ENCODE data around the gene USH1C. TPM values are rescaled to one million over a fixed set of nuclear protein-coding genes. Genes with fewer than 3 reads are reported as not detected.

USH1C gene
- total and polyA plus RNA-seq, 9 of the 15 experiments (the other 6 are each of a cell fraction or from before 2014, with no cell fraction given): 0.04 TPM; not detected in 8

GRCh38 chr11:17483505-17483904 lies 60.7 kb downstream of the USH1C start:
- in situ Hi-C loops (cut with MboI) (no loop called here), intact Hi-C loops (cut with micrococcal nuclease) (no loop called here)
- H3K4me3 ChIP-seq: no peak overlapping the region
- no peaks in the 10 kb centered on the region for H3K79me2 ChIP-seq (ENCODE audit: control insufficient read depth, insufficient read depth, low read length)
- ATAC-seq: no peak
- no peak overlapping the region for H2AFZ ChIP-seq (ENCODE audit: low read depth, low read length)
- ChIA-PET POLR2A (no interaction called here), CTCF (ENCODE audit: low intra/inter-chr PET ratio) (no interaction called here)
- H3K4me1 ChIP-seq (replicated peaks in 1 of 2; ENCODE audit: control insufficient read depth in 2 of 2, insufficient read depth in 2 of 2, low read length in 2 of 2): no peaks in the 10 kb centered on the region; a peak in 1 of 5 replicates
- WGBS (ENCODE audit: insufficient coverage, low coverage, missing lambda C conversion rate): 8% methylated on average over 2 of the region's 2 CpGs
- FAIRE-seq: no peak
- H3K9ac ChIP-seq (ENCODE audit: insufficient read depth in 1 of 2, low read depth in 2 of 2, low read length in 2 of 2): no peak overlapping the region
- no peak for DNase-seq (ENCODE audit: extremely low read depth in 1 of 4, low spot score in 3 of 4)
- H4K20me1 ChIP-seq (replicated peaks; ENCODE audit: control insufficient read depth, insufficient read depth, low read length): no peaks in the 10 kb centered on the region
- no peak overlapping the region for H3K27ac ChIP-seq (ENCODE audit: extremely low read depth, low read depth, low read length)
- no peaks in the 10 kb centered on the region for H3K9me1 ChIP-seq (ENCODE audit: control insufficient read depth, insufficient read depth, low read length)
- H3K27me3 ChIP-seq (ENCODE audit: control insufficient read depth in 2 of 2, insufficient read depth in 2 of 2, low read length in 2 of 2): peaks cover 0 to 28% of the 10 kb centered on the region in 2 experiments; a peak in 3 of 5 replicates
- H3K9me3 ChIP-seq (replicated peaks; ENCODE audit: control insufficient read depth, insufficient read depth, low read depth, low read length): no peaks in the 10 kb centered on the region
- no TSS peak for BruUV-seq (replicated peaks)
- H3K36me3 ChIP-seq (ENCODE audit: control insufficient read depth, insufficient read depth, low read length): no peaks in the 10 kb centered on the region
- H3K4me2 ChIP-seq (ENCODE audit: insufficient read depth, low read length): no peak overlapping the region
- TF ChIP-seq SREBF1 (IDR thresholded peaks at IDR 0.05; ENCODE audit: borderline replicate concordance, low read depth, low read length): no peak
- no peak for TF ChIP-seq CBX5 (IDR thresholded peaks at IDR 0.05; ENCODE audit: borderline replicate concordance, low read depth)
- TF ChIP-seq SIRT6 (IDR thresholded peaks at IDR 0.05; ENCODE audit: low read depth, low read length): no peak
- TF ChIP-seq MEIS2 (IDR thresholded peaks at IDR 0.05; ENCODE audit: partially characterized antibody): no peak
- TF ChIP-seq RNF2 (IDR thresholded peaks at IDR 0.05): no peak
- TF ChIP-seq STAT6 (CRISPR knock-in tag; IDR thresholded peaks at IDR 0.05): no peak
- no peak for TF ChIP-seq GTF3C2 (IDR thresholded peaks at IDR 0.05; ENCODE audit: borderline replicate concordance, extremely low read depth, insufficient read length)
- peak; percentile 94 for TF ChIP-seq ZNF146 (CRISPR knock-in tag; IDR thresholded peaks at IDR 0.05; ENCODE audit: unreplicated experiment)
- no peak for TF ChIP-seq ZBTB49 (CRISPR knock-in tag; IDR thresholded peaks at IDR 0.05; ENCODE audit: borderline replicate concordance)
- TF ChIP-seq BCOR (IDR thresholded peaks at IDR 0.05): 0 out of 2 replicates have a peak, but pooled peaks have one; percentile 33
- no peak for TF ChIP-seq USF2 (CRISPR knock-in tag; IDR thresholded peaks at IDR 0.05)
- TF ChIP-seq NFE2 (IDR thresholded peaks at IDR 0.05; ENCODE audit: low read depth): no peak
- no peak for TF ChIP-seq KAT8 (IDR thresholded peaks at IDR 0.05; ENCODE audit: low read depth)
- TF ChIP-seq MTA1 (IDR thresholded peaks at IDR 0.05; ENCODE audit: borderline replicate concordance): no peak
- TF ChIP-seq HMG20B (CRISPR knock-in tag; IDR thresholded peaks at IDR 0.05): no peak
- TF ChIP-seq RBM25 (IDR thresholded peaks at IDR 0.05; ENCODE audit: low read depth, low read length, severe bottlenecking): peak; percentile 40
